SK-N-SH (cell line): ENCODE measurements around the gene LDB3. TPM values are rescaled to one million over a fixed set of nuclear protein-coding genes. Genes with fewer than 3 reads are reported as not detected.

Source experiments
- CTCF ChIA-PET: fragments of 300-600, 350-600 bp; formaldehyde crosslinking; extraction: SDS; loops from one replicate; lab custom pipeline; 2021; lab: Yijun Ruan, JAX
- POLR2A ChIA-PET: fragments of 350-600 bp; sonication (Branson Sonifier 250); formaldehyde crosslinking; extraction: SDS; loops from one replicate; lab custom pipeline; 2020; ENCODE audit warnings: antibody characterized with exemption, inconsistent platforms; lab: Yijun Ruan, JAX
- DNase-seq: peaks from one replicate; pipeline ENCODE4 v3.0.0; 2012
- H2AFZ ChIP-seq: fragments of 200-600 bp; sonication (generic); 2 replicates; pipeline ENCODE4 v1.8.1; 2016; ENCODE audit warnings: antibody characterized with exemption, mild to moderate bottlenecking, low read depth
- H3F3A ChIP-seq: fragments of 200-600 bp; sonication (generic); replicated peaks from 2 replicates; pipeline ENCODE3; 2016; ENCODE audit warnings: antibody characterized with exemption, mild to moderate bottlenecking; ENCODE audit not compliant: insufficient read depth
- H3K27ac ChIP-seq, 2 experiments: fragments of 200-500 bp in 1 of 2; fragments of 200-600 bp in 1 of 2; sonication (Bioruptor generic) in 1 of 2; sonication (generic), shearing (Covaris generic) in 1 of 2; 2 replicates each; pipeline versions ENCODE4 v1.5.1 to v1.6.1; 2014 to 2016; ENCODE audit warnings: low read depth in 2 of 2, inconsistent platforms in 1 of 2, low read length in 1 of 2, mild to moderate bottlenecking in 1 of 2, mixed read lengths in 1 of 2
- H3K27me3 ChIP-seq: fragments of 200-600 bp; sonication (generic), shearing (Covaris generic); 2 replicates; pipeline ENCODE4 v1.6.1; 2016; ENCODE audit warnings: mixed run types; ENCODE audit not compliant: insufficient read depth
- H3K36me3 ChIP-seq, 2 experiments: fragments of 200-500 bp in 1 of 2; fragments of 200-600 bp in 1 of 2; sonication (Bioruptor generic) in 1 of 2; sonication (generic) in 1 of 2; replicated peaks in 1 of 2; 2 replicates each; pipeline versions ENCODE3 to v1.5.1; 2014 to 2016; ENCODE audit warnings: low read length in 1 of 2, mild to moderate bottlenecking in 1 of 2; ENCODE audit not compliant: insufficient read depth in 2 of 2, control insufficient read depth in 1 of 2
- H3K4me1 ChIP-seq, 2 experiments: fragments of 200-500 bp in 1 of 2; fragments of 200-600 bp in 1 of 2; sonication (Bioruptor generic) in 1 of 2; sonication (generic), shearing (Covaris generic) in 1 of 2; 2 replicates each; pipeline versions ENCODE4 v1.5.1 to v1.6.1; 2014 to 2016; ENCODE audit warnings: low read depth in 1 of 2, low read length in 1 of 2, mixed run types in 1 of 2; ENCODE audit not compliant: insufficient read depth in 2 of 2, control insufficient read depth in 1 of 2
- H3K4me2 ChIP-seq: fragments of 200-600 bp; sonication (generic), shearing (Covaris generic); 2 replicates; pipeline ENCODE4 v1.6.1; 2017; ENCODE audit warnings: mixed run types
- H3K4me3 ChIP-seq, 2 experiments: fragments of 200-500 bp in 1 of 2; fragments of 200-600 bp in 1 of 2; sonication (Bioruptor generic) in 1 of 2; sonication (generic), shearing (Covaris generic) in 1 of 2; 2 replicates each; pipeline versions ENCODE4 v1.5.1 to v1.8.1; 2014 to 2016; ENCODE audit warnings: low read depth in 2 of 2, inconsistent platforms in 1 of 2, low read length in 1 of 2, mild to moderate bottlenecking in 1 of 2, mixed read lengths in 1 of 2, moderate library complexity in 1 of 2
- H3K79me2 ChIP-seq: fragments of 200-600 bp; sonication (generic); 2 replicates; pipeline ENCODE4 v1.8.1; 2017; ENCODE audit warnings: mild to moderate bottlenecking; ENCODE audit not compliant: insufficient read depth
- H3K9ac ChIP-seq: fragments of 200-600 bp; sonication (generic); 2 replicates; pipeline ENCODE4 v1.6.1; 2017; ENCODE audit warnings: mixed run types
- H3K9me2 ChIP-seq: fragments of 200-600 bp; sonication (generic); 2 replicates; pipeline ENCODE4 v1.6.1; 2017; ENCODE audit warnings: mixed run types
- H3K9me3 ChIP-seq: fragments of 200-600 bp; sonication (generic); 2 replicates; pipeline ENCODE4 v1.6.1; 2017; ENCODE audit warnings: mixed run types, mild to moderate bottlenecking, moderate library complexity
- H4K20me1 ChIP-seq: fragments of 200-600 bp; sonication (generic); 2 replicates; pipeline ENCODE4 v1.6.1; 2017; ENCODE audit warnings: mild to moderate bottlenecking, mixed run types; ENCODE audit not compliant: insufficient read depth
- CTCF ChIP-seq: fragments of 200-600 bp; sonication (generic); IDR thresholded peaks from 2 replicates; pipeline ENCODE4 v1.6.1; 2017; ENCODE audit warnings: antibody characterized with exemption, mild to moderate bottlenecking, moderate library complexity
- EP300 ChIP-seq, 2 experiments: IDR thresholded peaks; 2 replicates each; pipeline versions ENCODE4 v1.4.0 to v1.6.1; 2012; ENCODE audit warnings: borderline replicate concordance in 1 of 2, low read depth in 1 of 2, low read length in 1 of 2
- FOXJ3 ChIP-seq: sonication (generic); formaldehyde crosslinking; IDR thresholded peaks from 2 replicates; pipeline ENCODE4 v1.5.1; 2020; ENCODE audit warnings: mild to moderate bottlenecking, missing genetic modification reagents
- RCOR1 ChIP-seq: fragments of 150-350 bp; IDR thresholded peaks from 2 replicates; pipeline ENCODE4 v1.6.1; 2017; ENCODE audit warnings: antibody characterized with exemption, low read length
- RXRA ChIP-seq: IDR thresholded peaks from 2 replicates; pipeline ENCODE4 v1.4.0; 2012; ENCODE audit warnings: low read depth, mild to moderate bottlenecking, borderline replicate concordance
- TAF1 ChIP-seq: IDR thresholded peaks from 2 replicates; pipeline ENCODE4 v1.6.1; 2012; ENCODE audit warnings: low read depth, mild to moderate bottlenecking, low read length, moderate library complexity, borderline replicate concordance
- TEAD4 ChIP-seq: IDR thresholded peaks from 2 replicates; pipeline ENCODE4 v1.4.0; 2012; ENCODE audit warnings: mild to moderate bottlenecking, borderline replicate concordance; ENCODE audit not compliant: insufficient read depth
- WGBS: methylation state at CpG from one replicate; pipeline ENCODE4 v1.1.6; 2017; ENCODE audit warnings: low lambda C conversion rate; 5-methylcytosine and 5-hydroxymethylcytosine counted together
- polyA plus RNA-seq, 3 experiments: library from polyadenylated mRNA; depleted of rRNA; stranded (reverse); fragments of >200 nt; gene quantifications; 2 replicates each; pipeline ENCODE4 v1.2.3, GENCODE V29; 2012
- TF ChIP-seq, protein P1 (sequence below): fragments of 150-350 bp; IDR thresholded peaks from 2 replicates; pipeline ENCODE4 v1.6.1; 2017; ENCODE audit warnings: antibody characterized with exemption, low read length, low read depth, borderline replicate concordance
- TF ChIP-seq, protein P2 (sequence below): IDR thresholded peaks from 2 replicates; pipeline ENCODE4 v1.4.0; 2012; ENCODE audit warnings: low read depth

Gene LDB3
- polyA plus RNA-seq, 1 of the 3 experiments (the other 2 are of a cell fraction) = 0.48 TPM

DNA sequence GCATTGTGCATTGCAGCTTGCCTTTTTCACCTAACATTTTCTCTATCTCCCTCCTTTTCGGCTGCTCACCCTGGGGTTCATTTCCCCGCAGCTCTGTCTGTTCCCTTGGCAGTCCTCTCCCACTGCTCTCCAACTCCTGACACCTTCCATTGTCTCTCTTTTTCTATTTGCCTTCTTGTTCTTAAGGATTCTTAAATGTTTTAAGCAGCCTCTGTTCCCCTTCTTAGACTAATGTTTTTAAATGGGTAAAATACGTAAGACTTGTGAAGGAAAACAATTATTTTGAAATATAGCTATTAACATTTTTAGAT, 107.5 kb downstream of the LDB3 start (continued):
- TF ChIP-seq, protein P1, sequence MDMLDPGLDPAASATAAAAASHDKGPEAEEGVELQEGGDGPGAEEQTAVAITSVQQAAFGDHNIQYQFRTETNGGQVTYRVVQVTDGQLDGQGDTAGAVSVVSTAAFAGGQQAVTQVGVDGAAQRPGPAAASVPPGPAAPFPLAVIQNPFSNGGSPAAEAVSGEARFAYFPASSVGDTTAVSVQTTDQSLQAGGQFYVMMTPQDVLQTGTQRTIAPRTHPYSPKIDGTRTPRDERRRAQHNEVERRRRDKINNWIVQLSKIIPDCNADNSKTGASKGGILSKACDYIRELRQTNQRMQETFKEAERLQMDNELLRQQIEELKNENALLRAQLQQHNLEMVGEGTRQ = no peak
- no peak for TF ChIP-seq RXRA
- TF ChIP-seq, protein P2, sequence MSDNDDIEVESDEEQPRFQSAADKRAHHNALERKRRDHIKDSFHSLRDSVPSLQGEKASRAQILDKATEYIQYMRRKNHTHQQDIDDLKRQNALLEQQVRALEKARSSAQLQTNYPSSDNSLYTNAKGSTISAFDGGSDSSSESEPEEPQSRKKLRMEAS = no peak
- no peak for TF ChIP-seq TEAD4
- no peak for TF ChIP-seq EP300 (IDR thresholded peaks at IDR 0.05; ENCODE audit: borderline replicate concordance in 1 of 2, low read depth in 1 of 2, low read length in 1 of 2)
- no peak for TF ChIP-seq TAF1
- TF ChIP-seq, all 33 proteins: peak for 0

DNA sequence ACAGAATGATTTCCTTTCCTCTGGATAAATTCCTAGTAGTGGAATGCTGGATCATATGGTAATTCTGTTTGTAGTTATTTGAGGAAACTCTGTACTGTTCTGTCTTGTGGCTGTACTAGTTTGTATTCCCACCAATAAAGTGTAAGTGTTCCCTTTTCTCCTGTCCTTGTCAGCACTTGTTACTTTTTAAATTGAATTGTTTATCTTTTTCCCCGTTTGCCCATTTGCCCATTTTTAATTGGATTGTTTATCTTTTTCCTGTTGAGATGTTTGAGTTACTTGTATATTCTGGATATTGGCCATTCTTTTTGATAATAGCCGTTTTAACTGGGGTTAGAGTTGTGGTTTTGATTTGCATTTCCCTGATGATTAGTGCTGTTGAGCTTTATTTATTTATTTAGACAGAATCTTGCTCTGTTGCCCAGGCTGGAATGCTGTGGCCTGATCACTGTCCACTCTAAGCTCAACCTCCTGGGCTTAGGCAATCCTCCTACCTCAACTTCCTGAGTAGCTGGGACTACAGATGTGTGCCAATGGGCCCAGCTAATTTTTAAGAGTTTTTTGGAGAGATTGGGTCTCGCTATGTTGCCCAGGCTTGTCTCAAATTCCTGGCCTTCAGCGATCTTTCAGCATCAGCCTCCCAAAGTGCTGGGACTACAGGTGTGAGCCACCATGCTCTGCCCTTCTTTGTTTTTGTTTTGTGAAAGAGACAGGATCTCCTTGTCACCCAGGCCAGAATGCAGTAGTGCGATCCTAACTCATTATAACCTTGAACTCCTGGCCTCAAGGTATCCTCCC, 111.1 kb downstream of the LDB3 start:
- POLR2A ChIA-PET = no interaction called here
- CTCF ChIA-PET = no interaction called here

More for the DNA sequence above, 111.1 kb downstream of the LDB3 start:
- WGBS = 83% methylated on average over 5 of the region's 5 CpGs
- Histone ChIP-seq H3K4me3 (no peak overlapping the region), H3K27ac (no peak overlapping the region), H3K4me1 (peaks cover 8 to 9% of the 10 kb centered on the region in 2 experiments; a peak in 3 of 4 replicates), H3K9ac (no peak overlapping the region), H3K27me3 (no peaks in the 10 kb centered on the region), H3K9me2 (no peaks in the 10 kb centered on the region), H3F3A (peaks cover 18% of the 10 kb centered on the region), H3K9me3 (no peaks in the 10 kb centered on the region), H3K36me3 (peaks cover 0 to 12% of the 10 kb centered on the region in 2 experiments), H2AFZ (no peak overlapping the region), H3K79me2 (peaks cover 100% of the 10 kb centered on the region), H3K4me2 (no peak overlapping the region), H4K20me1 (peaks cover 55% of the 10 kb centered on the region)
- no peak for DNase-seq
- TF ChIP-seq CTCF = no peak
- no peak for TF ChIP-seq FOXJ3 (CRISPR knock-in tag)
- no peak for TF ChIP-seq RCOR1
